ENCODE data around the gene KLK2.

The KLK2 gene

GRCh38 chr19:50873056-50873455 is at the start of gene KLK2:
Gene KLK2 (plus strand): TSS chr19:50873439. CDS start chr19:50873474, 35 bp downstream.
- no peak for DNase-seq

- DNase-seq: no peak
Observed at GRCh38 chr19:50826492-50827240, 46.6 kb upstream of the KLK2 start.

- DNase-seq: no peak
Observed at GRCh38 chr19:50827476-50827875, 45.8 kb upstream of the KLK2 start.

GRCh38 chr19:50829801-50830200 is 43.4 kb upstream of the KLK2 start:
- DNase-seq: no peak

- no peak for DNase-seq
Observed at GRCh38 chr19:50830266-50831025, 42.8 kb upstream of the KLK2 start.

- DNase-seq: no peak
Observed at GRCh38 chr19:50831026-50831396, 42.2 kb upstream of the KLK2 start.

- DNase-seq: no peak
Observed at GRCh38 chr19:50832666-50833065, 40.6 kb upstream of the KLK2 start.

GRCh38 chr19:50833117-50833801 is 40.0 kb upstream of the KLK2 start, which contains the start of gene KLK15:
Gene KLK15 (minus strand): TSS chr19:50833574. CDS start chr19:50831492, 2,082 bp downstream.
- no peak for DNase-seq

GRCh38 chr19:50833802-50834167 is 39.5 kb upstream of the KLK2 start:
- no peak for DNase-seq

GRCh38 chr19:50835103-50835784 is 38.0 kb upstream of the KLK2 start:
- DNase-seq: peak; percentile 9

- DNase-seq: peak; percentile 37
Observed at GRCh38 chr19:50835785-50836542, 37.3 kb upstream of the KLK2 start.

- no peak for DNase-seq
Observed at GRCh38 chr19:50836543-50837195, 36.6 kb upstream of the KLK2 start.

- no peak for DNase-seq
Observed at GRCh38 chr19:50837300-50837699, 35.9 kb upstream of the KLK2 start.

- no peak for DNase-seq
Observed at GRCh38 chr19:50838239-50838638, 35.0 kb upstream of the KLK2 start.

- DNase-seq: no peak
Observed at GRCh38 chr19:50839712-50840655, 33.3 kb upstream of the KLK2 start.

GRCh38 chr19:50842130-50842529 is 31.1 kb upstream of the KLK2 start:
- no peak for DNase-seq

- no peak for DNase-seq
Observed at GRCh38 chr19:50843205-50843604, 30.0 kb upstream of the KLK2 start.

GRCh38 chr19:50843701-50844221 is 29.5 kb upstream of the KLK2 start:
- no peak for DNase-seq

GRCh38 chr19:50844296-50844935 is 28.8 kb upstream of the KLK2 start:
- no peak for DNase-seq

- DNase-seq: no peak
Observed at GRCh38 chr19:50850738-50851137, 22.5 kb upstream of the KLK2 start.
